GM13976 (cell line): ENCODE measurements around the gene CTSO.

ENCODE experiments used
- DNase-seq: peaks from one replicate; pipeline ENCODE4 v3.0.0; 2012; ENCODE audit warnings: low spot score
- CTCF ChIP-seq: IDR thresholded peaks from 2 replicates; pipeline ENCODE4 v1.5.1; 2012; ENCODE audit warnings: borderline replicate concordance, mild to moderate bottlenecking; ENCODE audit not compliant: insufficient read depth; ENCODE audit errors: extremely low read depth, missing control alignments, control extremely low read depth
- in situ Hi-C: fragments of 300-500 bp; cut with MboI; formaldehyde crosslinking; loops from one replicate; pipeline ENCODE4 v1.12.0; 2022; ENCODE audit warnings: low sequenced_read_pairs, mixed read lengths, inconsistent platforms; ENCODE audit not compliant: unreplicated experiment

CTSO gene, protein sequence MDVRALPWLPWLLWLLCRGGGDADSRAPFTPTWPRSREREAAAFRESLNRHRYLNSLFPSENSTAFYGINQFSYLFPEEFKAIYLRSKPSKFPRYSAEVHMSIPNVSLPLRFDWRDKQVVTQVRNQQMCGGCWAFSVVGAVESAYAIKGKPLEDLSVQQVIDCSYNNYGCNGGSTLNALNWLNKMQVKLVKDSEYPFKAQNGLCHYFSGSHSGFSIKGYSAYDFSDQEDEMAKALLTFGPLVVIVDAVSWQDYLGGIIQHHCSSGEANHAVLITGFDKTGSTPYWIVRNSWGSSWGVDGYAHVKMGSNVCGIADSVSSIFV

GRCh38 chr4:155953151-155954117 is at the start of gene CTSO:
Gene CTSO (minus strand): TSS chr4:155953866. CDS start chr4:155953847, 19 bp downstream.
- peak; percentile 51 for TF ChIP-seq CTCF
- in situ Hi-C loops = no loop called here
- DNase-seq = peak; percentile 81

DNA sequence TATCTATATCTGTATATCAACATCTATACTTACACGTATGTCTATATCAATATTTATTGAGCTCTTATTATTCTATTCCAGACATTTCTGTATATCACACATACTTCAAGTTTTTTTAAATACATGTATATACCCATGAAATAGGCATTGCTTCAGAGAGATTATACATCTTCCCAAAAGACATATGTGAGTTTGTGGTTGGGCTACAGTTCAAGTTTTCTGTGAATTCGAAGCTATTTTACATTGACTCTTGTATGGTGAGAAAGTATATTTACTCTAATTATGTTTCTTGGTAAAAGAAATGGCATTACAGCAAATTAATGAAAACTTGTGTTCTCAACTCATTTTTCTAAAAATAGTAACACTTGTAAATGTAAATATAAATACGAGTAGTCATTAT is 46.8 kb upstream of the CTSO start:
- no peak for TF ChIP-seq CTCF
- in situ Hi-C loops = no loop called here
- no peak for DNase-seq

DNA sequence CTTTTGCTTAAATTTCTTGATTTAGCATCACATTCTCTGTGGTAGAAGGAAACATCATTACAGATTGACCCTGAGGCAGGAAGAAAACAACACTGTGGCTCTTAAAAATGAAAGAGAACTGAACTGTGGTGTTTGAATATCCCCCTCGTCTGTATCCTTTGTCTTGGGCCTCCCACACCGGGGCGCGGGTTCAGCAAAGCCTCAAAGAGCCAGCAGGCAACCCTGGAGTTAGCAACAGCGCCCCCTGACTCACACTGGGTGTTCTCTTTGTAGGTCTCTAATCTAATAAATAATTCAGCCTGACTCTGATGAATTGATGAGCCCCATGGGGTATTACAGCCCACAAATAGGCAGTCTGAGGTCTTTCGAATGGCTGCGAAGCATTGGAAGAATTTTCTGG is 46.1 kb upstream of the CTSO start:
- in situ Hi-C loops = no loop called here
- TF ChIP-seq CTCF = no peak
- peak; percentile 22 for DNase-seq

- no peak for TF ChIP-seq CTCF
- no peak for DNase-seq
- in situ Hi-C loops = no loop called here
Measured at GRCh38 chr4:155995069-155995468, 41.4 kb upstream of the CTSO start.

GRCh38 chr4:155984106-155984797 is 30.6 kb upstream of the CTSO start:
- DNase-seq = no peak
- in situ Hi-C loops = no loop called here
- TF ChIP-seq CTCF = no peak

GRCh38 chr4:155982736-155983385 is 29.2 kb upstream of the CTSO start:
- DNase-seq = no peak
- TF ChIP-seq CTCF = no peak
- in situ Hi-C loops = no loop called here
